Epithelial cell of esophagus (primary cell): ENCODE data around the gene DPAGT1.
A peak's percentile ranks its signal among the peaks of the same experiment; 100 is the strongest.

ENCODE experiments used
- DNase-seq: peaks from one replicate; pipeline ENCODE4 v3.0.0; 2010; ENCODE audit warnings: low read depth
- H3K4me3 ChIP-seq: 2 replicates; pipeline ENCODE4 v1.5.1; 2011; ENCODE audit warnings: mild to moderate bottlenecking, low read length, control low read depth
- TF ChIP-seq, protein P1 (sequence below): IDR thresholded peaks from 2 replicates; pipeline ENCODE4 v1.5.1; 2011; ENCODE audit warnings: low read depth, mild to moderate bottlenecking, low read length, control low read depth, inconsistent platforms; ENCODE audit not compliant: insufficient read depth; ENCODE audit errors: missing control alignments

DPAGT1 gene

GRCh38 chr11:119121008-119121810 lies 19.6 kb upstream of the DPAGT1 start, which contains the start of gene HINFP:
TSS of gene HINFP (plus strand) at chr11:119121580. CDS start at chr11:119126945, 5,365 bp downstream.
- peak; percentile 100 for DNase-seq
- H3K4me3 ChIP-seq: peak within 1 kb of the TSS; percentile 96
- TF ChIP-seq, protein P1, sequence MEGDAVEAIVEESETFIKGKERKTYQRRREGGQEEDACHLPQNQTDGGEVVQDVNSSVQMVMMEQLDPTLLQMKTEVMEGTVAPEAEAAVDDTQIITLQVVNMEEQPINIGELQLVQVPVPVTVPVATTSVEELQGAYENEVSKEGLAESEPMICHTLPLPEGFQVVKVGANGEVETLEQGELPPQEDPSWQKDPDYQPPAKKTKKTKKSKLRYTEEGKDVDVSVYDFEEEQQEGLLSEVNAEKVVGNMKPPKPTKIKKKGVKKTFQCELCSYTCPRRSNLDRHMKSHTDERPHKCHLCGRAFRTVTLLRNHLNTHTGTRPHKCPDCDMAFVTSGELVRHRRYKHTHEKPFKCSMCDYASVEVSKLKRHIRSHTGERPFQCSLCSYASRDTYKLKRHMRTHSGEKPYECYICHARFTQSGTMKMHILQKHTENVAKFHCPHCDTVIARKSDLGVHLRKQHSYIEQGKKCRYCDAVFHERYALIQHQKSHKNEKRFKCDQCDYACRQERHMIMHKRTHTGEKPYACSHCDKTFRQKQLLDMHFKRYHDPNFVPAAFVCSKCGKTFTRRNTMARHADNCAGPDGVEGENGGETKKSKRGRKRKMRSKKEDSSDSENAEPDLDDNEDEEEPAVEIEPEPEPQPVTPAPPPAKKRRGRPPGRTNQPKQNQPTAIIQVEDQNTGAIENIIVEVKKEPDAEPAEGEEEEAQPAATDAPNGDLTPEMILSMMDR: no peak

DNA sequence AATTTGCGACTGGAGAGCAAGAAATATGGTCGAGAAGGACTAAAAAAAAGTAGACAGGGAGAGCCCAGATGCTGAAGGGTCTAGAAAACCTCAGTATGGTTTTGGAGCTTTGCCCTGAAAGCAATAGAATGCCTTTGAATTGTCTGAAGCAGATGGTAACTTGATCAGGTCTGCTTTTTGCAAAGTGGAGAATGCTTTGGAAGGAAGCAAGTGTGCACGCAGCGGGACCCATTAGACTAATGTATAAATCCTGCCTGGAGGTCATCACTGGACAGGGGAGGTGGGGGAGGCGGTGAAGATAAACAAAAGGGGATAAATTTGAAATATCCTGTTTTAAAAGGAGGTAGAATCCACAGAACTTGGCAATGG lies 19.0 kb upstream of the DPAGT1 start:
- no peak for DNase-seq
- H3K4me3 ChIP-seq: peak overlapping the region; percentile 96
- TF ChIP-seq, protein P1: no peak

DNA sequence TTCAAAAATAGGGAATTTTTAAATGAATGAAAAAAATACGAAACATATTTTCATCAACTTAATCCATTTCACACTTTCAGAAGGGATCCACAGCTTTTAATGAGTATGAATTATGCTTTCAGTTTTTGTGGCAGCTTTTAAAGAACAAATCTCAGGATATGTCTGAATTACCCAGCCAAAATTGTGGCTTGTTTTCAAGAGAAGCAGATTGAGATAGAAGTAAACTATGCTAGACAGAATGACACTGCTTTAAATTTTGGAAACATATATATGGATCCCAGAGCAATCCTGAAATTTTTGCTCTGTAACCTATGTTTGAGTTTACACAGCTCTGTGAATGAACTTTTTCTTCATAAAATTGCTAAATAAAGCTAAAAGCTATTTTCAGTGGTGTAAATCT lies 17.3 kb upstream of the DPAGT1 start:
- DNase-seq: no peak
- H3K4me3 ChIP-seq: no peak overlapping the region
- TF ChIP-seq, protein P1: no peak

GRCh38 chr11:119118227-119118626 lies 16.6 kb upstream of the DPAGT1 start:
- no peak for DNase-seq
- TF ChIP-seq, protein P1: no peak
- H3K4me3 ChIP-seq: no peak overlapping the region

GRCh38 chr11:119117004-119117706 lies 15.5 kb upstream of the DPAGT1 start:
- H3K4me3 ChIP-seq: no peak overlapping the region
- TF ChIP-seq, protein P1: no peak
- no peak for DNase-seq

GRCh38 chr11:119116601-119117000 lies 14.9 kb upstream of the DPAGT1 start:
- no peak overlapping the region for H3K4me3 ChIP-seq
- TF ChIP-seq, protein P1: no peak
- DNase-seq: no peak
